ELR (cell line): ENCODE results near the gene CLEC2A.
A peak's percentile ranks its signal among the peaks of the same experiment; 100 is the strongest.
"Not testable (repeated sequence)": the region's sequence is repeated elsewhere in the genome, so short reads cannot be mapped to it uniquely, and the experiment has no call there.

Source experiments
- DNase-seq: peaks from one replicate; pipeline ENCODE4 v3.0.0-alpha.2; 2015; ENCODE audit warnings: low read depth

Gene CLEC2A

GRCh38 chr12:9881246-9881645 is 50.9 kb downstream of the CLEC2A start, which contains the start of gene KLRF2:
TSS of gene KLRF2 (plus strand) at chr12:9881489. CDS start at chr12:9881596, 107 bp downstream.
- no peak for DNase-seq

- DNase-seq: no peak
Observed at GRCh38 chr12:9880532-9881078, 51.6 kb downstream of the CLEC2A start.

DNA sequence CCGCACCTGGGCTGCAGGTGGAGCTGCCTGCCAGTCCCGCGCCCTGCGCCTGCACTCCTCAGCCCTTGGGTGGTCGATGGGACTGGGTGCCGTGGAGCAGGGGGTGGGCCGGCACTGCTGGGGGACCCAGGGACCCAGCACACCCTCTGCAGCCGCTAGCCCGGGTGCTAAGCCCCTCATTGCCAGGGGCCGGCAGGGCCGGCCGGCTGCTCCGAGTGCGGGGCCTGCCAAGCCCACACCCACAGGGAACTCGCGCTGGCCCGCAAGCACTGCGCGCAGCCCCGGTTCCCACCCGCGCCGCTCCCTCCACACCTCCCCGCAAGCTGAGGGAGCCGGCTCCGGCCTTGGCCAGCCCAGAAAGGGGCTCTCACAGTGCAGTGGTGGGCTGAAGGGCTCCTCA is 56.0 kb downstream of the CLEC2A start:
- not testable (repeated sequence) for DNase-seq

GRCh38 chr12:9872742-9873141 is 59.4 kb downstream of the CLEC2A start:
- DNase-seq: no peak

GRCh38 chr12:9872162-9872561 is 60.0 kb downstream of the CLEC2A start:
- DNase-seq: no peak

DNA sequence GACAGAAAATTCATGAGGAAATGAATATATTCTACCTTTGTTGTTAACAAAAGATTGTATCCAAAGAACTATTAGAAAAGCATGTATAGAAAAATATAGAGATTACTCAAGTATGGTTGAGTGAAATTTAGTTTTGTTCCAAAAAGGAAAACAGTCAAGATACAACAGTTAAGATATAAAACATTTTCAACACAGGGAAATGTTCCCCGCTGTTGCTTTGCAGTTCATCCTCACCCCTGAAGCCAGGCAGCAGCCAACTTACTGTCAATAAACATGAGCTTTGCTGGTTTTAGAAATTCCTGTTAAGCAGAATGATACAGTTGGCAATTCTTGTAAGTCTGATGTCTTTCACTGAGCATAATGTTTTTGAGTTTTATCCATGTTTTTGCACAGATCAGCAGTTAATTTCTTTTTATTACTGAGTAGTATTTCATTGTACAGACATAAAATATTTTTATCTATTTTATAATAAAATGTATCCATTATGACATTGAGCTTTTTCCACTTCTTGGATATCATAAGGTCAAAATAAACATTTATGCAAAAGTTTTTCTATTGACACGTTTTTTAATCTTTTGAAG is 61.8 kb downstream of the CLEC2A start:
- peak; percentile 8 for DNase-seq

- peak; percentile 80 for DNase-seq
Observed at GRCh38 chr12:9869307-9870161, 62.6 kb downstream of the CLEC2A start, which contains the start of gene CLEC2B. TSS of gene CLEC2B (minus strand) at chr12:9869354.

DNA sequence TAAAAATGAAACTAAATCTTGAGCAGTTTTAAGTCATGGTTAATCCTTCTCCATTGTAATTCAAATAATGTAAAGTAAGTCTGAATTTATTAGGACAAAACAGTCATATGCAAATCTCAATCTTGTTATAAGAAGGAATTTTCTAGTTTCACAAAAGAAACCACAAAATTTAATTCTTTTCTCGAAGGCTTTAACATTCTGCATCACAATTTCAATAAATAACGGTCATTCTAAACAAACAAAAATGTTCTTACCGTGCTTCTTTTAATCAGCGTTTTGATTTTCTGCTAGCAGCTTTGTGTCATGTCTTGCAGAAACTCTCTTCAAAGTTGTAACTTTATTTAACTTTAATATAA is 63.2 kb downstream of the CLEC2A start:
- no peak for DNase-seq

GRCh38 chr12:9868311-9868801 is 63.8 kb downstream of the CLEC2A start:
- no peak for DNase-seq

DNA sequence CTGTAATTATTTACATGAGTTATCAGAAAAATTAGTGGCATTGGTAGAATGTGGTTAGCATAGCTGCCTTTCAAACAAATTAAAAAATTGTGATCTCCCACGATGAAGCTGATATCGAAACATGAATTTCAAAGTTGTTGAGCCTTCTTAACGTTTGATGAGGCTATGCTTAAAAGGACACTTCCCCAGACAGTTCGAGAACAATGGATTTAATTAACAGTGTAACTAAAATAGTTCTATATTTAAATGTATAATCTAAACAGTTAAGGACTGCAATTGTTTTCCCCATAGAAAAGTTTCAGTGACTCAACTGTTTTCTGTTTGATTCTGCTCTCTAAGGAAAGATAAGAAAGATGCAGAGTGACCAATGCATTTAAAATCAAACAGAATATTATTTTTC is 64.6 kb downstream of the CLEC2A start:
- DNase-seq: no peak

DNA sequence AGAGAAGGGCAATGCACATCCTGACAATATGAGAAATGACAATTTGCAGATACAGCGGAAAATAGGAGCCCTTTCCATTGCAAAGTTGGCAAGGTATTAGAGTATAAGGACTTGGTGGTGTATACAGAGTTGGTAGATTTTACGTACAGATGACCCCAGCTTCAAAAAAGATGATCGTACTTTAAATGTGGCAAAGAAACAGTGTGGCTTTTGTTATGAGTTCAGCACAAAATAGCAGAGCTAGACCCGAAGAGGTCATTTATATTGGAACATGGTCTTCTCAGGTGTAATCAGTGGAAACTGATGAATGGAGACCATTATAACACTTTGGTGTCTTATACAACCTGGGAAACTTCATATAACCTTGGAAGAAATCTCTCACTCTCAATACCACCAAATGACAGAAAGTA is 65.3 kb downstream of the CLEC2A start:
- no peak for DNase-seq

GRCh38 chr12:9864913-9865675 is 67.1 kb downstream of the CLEC2A start:
- DNase-seq: no peak
